GM21619 (cell line): ENCODE results near the gene EARS2.
"Not testable (repeated sequence)": the region's sequence is repeated elsewhere in the genome, so short reads cannot be mapped to it uniquely, and the experiment has no call there.

ENCODE experiments used
- ATAC-seq: cut with Tn5 transposase; IDR thresholded peaks from one replicate; pipeline ENCODE4 v1.9.1; 2021; ENCODE audit not compliant: unreplicated experiment

The EARS2 gene

DNA sequence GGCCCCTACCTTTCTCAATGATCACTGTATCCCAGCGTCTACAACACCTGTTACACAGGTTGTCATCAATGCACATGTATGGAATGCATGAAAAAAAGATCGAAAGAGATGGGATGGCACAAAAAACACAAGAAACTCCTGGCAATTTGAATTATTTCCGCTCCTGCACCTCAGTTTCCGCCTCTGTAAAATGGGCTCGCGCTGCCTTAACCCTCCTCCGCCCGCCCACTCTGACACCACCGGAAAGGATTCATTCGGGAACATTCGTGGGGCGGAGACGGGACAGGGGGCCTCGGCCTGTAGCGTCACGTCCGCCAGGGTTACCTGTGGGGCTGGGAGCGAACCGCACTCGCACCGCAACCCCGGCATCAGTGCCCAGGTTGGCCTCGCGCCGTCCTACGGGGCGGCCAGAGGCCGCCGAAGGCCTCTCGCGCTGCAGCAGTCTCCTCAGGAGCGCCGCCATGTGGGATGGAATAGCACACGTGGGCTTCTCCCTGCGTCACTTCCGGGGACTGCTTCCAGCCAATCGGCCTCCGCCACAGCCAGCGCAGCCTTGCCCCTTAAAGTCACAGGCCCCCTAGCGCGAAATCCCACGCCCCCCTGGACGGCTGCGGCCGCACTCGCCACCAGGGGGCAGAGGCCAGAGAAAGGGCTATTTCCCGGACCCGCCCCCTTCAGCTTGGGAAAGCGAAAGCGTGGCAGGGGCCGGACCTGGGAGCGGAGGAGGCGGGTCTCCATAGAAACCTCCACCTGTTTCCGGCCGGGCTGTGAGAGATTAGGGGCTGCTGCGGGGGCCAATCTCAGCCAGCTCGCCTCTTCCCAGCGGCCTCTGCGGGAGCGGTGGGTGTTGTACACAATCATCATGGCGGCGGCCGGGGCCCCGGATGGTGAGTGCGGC is at the start of gene EARS2, which contains the start of gene UBFD1:
EARS2 (minus strand) TSS at position 470 of the 898 bp plus-strand sequence; CDS start at position 463, 7 bp downstream.
UBFD1 (plus strand) TSS at position 847 of the 898 bp plus-strand sequence; CDS start at position 863, 16 bp downstream.
- ATAC-seq, result peak; percentile 88

GRCh38 chr16:23597003-23597756 is 40.0 kb upstream of the EARS2 start:
- no peak for ATAC-seq

DNA sequence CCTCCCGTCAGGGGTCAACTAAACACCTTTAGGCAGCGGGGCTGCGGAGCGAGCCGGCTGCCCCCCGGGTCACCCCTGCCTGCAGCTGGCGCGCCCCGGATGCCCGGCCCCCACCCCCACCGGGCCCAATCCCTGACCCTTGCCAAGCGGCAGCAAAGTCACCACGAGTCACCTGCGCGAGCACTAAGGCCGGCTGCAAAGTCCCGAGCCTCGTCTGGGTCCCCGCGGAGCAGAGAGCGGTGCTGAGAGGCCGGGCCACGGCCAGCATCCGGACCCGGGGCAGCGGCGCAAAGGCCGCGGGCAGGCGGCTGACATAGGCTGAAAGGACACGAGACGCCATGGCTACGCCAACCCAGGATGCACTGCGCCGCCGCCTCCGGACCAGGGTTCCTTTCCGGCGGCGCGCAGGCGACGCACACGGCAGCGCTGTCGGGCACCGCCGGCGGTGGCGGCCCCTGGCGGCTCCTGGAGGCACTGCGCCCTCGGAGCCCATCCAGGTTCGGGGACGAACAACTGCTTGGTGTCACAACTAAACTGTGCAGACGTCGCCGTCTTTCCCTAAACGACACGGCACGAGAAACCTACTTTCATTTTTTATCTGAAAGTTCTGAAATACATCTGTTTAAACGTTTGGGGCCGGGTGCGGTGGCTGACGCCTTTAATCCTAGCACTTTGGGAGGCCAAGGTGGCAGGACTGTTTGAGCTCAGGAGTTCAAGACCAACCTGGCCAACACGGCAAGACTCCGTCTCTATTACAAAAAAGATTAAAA is 39.0 kb upstream of the EARS2 start, which contains the start of gene NDUFAB1:
NDUFAB1 (minus strand) TSS at position 366 of the 770 bp plus-strand sequence; CDS start at position 340, 26 bp downstream.
- ATAC-seq, result peak; percentile 93

GRCh38 chr16:23595246-23595950 is 38.2 kb upstream of the EARS2 start:
- no peak for ATAC-seq

- ATAC-seq, result no peak
These were observed 37.0 kb upstream of the EARS2 start for GRCh38 chr16:23594186-23594585.

DNA sequence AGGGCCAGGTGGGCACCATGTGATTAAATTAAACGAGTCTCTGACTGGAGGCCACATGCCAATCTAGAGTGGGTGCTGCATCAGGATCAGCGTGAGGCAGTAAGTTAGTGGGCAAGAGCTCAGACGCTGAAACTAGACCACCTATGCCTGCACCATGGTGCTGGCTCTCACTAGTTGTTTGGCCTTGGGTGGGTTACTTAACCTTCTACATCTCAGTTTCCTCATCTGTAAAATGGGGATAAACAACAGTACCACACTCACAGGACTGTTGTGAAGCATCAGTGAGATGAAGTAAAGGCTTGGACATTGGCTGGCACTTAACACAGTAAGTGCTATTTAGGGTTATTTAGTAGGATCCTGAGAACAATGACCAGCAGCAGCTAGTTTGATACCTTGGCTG is 33.0 kb upstream of the EARS2 start:
- ATAC-seq, result no peak

GRCh38 chr16:23587726-23588125 is 30.6 kb upstream of the EARS2 start:
- no peak for ATAC-seq

DNA sequence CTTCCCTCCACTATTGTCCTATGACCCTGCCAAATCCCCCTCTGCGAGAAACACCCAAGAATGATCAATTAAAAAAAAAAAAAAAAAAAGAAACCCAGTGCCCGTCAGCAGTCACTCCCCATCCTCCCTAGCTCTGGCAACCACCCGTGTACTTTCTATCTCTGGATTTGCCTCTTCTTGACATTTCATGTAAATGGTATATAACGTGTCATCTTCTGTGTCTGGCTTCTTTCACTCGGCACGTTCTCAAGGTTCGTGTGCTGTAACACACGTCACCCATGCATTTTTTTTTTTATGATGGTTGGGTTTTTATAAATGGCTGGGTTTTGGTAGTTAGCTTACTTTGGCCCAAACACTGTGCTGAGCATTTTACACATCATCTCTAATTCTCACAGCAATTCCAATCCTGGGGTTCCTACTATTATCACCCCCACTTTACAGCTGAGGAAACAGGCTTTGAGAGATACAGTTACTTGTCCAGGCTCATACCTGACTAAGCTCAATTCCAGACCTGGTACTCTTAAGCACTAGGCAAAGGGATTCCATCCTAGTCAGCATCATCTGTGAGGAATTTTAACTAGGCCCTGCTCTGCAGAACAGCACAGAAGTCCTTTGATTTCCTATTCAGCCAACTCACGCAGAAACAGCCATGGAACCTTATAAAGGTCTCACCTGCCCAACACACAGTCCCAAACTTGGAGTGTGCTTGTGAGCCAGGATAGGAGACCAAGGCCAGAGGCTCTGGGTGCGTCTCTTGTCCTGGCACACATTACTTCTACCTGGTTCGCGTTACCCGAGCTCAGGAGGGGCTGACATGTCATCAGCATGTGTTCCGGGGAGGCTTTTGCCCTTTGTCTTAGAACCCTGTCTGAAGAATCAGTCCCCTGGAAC is 27.3 kb upstream of the EARS2 start:
- ATAC-seq, result no peak

GRCh38 chr16:23583271-23583670 is 26.1 kb upstream of the EARS2 start:
- ATAC-seq, result not testable (repeated sequence)

- ATAC-seq, result no peak
These were observed 24.6 kb upstream of the EARS2 start for GRCh38 chr16:23581764-23582163.

GRCh38 chr16:23580391-23580790 is 23.2 kb upstream of the EARS2 start:
- ATAC-seq, result no peak

GRCh38 chr16:23579371-23579770 is 22.2 kb upstream of the EARS2 start:
- ATAC-seq, result no peak

DNA sequence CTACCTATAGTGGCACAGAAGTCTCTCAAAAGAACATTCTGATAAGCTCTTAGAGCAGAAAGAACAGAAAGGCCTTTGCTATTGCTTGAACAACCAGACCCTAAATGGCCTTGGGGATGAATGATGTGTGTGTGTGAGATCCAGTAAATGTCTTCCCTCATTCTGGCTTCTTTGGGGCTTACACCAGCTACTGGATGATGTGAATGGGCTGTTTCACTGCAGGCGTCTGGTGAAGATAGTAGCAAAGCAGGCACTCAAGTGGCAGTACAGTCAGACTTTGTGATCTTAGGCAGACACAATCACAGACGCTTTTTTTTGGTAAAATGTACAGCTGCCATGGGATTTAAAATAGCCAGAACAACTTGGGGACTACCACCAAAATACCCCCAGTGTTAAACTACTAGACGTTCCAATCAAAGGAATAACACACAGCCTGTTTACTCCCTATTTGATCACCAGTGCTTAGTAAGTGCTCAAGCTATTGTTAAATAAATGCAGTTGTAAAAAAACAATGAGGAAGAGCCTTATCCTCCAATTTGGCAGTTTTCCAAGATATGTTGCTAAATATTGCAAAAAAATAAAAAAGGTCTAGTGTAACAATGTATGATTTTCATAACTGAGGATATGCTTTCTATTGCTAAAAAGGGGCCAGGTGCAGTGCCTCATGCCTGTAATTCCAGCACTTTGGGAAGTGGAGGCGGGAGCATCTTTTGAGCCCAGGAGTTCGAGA is 21.1 kb upstream of the EARS2 start:
- ATAC-seq, result no peak

GRCh38 chr16:23577493-23577892 is 20.3 kb upstream of the EARS2 start:
- no peak for ATAC-seq

DNA sequence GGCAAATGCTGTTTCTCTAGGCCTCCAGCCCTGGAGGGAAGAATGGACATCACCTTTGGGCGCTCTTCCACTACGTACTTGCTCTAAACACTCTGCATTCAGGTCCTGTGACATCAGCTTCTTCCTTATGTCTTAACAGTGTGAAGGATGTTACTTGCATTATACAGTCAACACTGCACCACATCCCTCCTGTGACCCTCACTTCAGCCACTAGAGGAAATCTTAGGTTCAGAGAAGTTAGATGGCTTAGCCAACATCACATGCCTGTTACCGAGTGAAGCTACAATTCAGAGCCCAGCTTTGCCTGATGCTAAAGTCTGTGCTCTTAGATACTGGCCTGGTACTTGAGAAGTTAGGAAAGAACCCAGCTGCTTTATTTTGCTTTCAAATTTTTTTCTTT is 18.7 kb upstream of the EARS2 start:
- ATAC-seq, result no peak

- ATAC-seq, result no peak
These were observed 16.7 kb upstream of the EARS2 start for GRCh38 chr16:23573817-23574216.

DNA sequence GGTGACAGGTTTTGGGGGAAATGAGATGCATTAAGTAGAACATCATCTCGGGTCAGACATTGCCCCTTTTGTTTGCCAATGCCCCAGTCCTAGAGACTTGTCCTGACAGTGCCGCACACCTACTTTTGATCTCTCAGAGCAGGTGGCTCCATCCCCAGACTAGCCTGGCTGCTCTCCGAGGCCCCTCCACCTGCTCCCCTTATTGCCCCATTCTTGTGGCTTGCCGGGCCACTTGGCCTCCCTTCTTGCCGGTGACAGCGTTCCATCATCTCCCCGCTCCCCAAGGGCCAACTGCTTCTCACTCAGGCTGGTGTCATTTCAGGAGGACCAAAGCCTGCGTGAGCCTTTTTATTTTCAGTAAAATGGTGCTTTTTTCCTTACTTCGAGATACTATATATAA is 15.2 kb upstream of the EARS2 start:
- no peak for ATAC-seq

- ATAC-seq, result no peak
These were observed 14.7 kb upstream of the EARS2 start for GRCh38 chr16:23571895-23572294.
